GM18502 (cell line): ENCODE measurements around the gene ABHD12.
"Not testable (repeated sequence)": the region's sequence is repeated elsewhere in the genome, so short reads cannot be mapped to it uniquely, and the experiment has no call there.

Experiments used
- ATAC-seq: cut with Tn5 transposase; IDR thresholded peaks from one replicate; pipeline ENCODE4 v1.9.1; 2021; ENCODE audit warnings: mild to moderate bottlenecking; ENCODE audit not compliant: unreplicated experiment, poor library complexity

The ABHD12 gene

GRCh38 chr20:25355011-25355595 lies 35.5 kb downstream of the ABHD12 start:
- ATAC-seq: no peak

GRCh38 chr20:25353747-25354705 lies 36.6 kb downstream of the ABHD12 start:
- ATAC-seq: no peak

GRCh38 chr20:25353353-25353746 lies 37.3 kb downstream of the ABHD12 start:
- ATAC-seq: no peak

- no peak for ATAC-seq
Observed at GRCh38 chr20:25352746-25353145, 37.9 kb downstream of the ABHD12 start.

DNA sequence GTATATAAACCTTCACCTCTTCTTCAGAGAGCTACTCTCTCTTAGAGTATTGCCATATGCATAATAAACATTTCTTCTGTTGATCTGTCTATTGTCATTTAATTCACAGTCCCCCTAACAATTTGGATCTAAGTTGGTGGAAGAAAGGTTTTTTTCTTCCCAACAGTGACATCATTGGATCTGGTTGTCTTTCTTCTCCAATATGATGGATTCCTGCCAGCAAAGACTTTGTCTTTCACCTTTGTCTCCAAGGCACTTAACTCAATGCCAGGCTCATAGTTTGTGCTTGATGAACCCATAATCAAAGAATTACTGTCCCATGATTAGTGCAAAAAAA lies 39.6 kb downstream of the ABHD12 start:
- no peak for ATAC-seq

DNA sequence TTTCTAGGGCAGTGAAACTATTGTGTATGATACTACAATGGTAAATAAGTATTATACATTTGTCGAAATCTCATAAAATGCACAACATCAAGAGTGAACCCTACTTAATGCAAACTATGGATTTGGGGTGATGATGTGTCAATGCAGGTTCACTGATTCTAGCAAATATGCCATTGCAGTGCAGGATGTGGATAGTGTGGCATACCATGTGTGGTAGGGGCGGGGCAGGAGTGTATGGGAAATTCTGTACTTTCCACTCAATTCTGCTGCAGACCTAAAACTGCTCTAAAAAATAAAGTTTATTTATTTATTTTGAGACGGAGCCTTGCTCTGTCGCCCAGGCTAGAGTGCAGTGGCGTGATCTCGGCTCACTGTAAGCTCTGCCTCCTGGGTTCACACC lies 44.3 kb downstream of the ABHD12 start:
- no peak for ATAC-seq

DNA sequence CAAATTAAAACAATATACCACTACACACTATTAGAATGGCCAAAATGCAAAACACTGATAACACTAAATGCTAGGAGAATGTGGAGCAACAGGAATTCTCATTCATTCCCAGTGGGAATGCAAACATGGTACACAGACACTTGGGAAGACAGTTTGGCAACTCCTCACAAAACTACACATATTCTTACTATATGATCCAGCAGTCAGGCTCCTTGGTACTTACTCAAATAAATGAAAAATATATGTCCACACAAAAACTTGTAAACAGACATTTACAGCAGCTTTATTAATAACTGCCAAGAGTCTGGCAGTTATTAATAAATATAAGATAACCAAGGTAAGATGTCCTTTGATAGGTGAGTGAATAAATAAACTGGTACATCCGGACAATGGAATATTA lies 44.9 kb downstream of the ABHD12 start:
- ATAC-seq: no peak

DNA sequence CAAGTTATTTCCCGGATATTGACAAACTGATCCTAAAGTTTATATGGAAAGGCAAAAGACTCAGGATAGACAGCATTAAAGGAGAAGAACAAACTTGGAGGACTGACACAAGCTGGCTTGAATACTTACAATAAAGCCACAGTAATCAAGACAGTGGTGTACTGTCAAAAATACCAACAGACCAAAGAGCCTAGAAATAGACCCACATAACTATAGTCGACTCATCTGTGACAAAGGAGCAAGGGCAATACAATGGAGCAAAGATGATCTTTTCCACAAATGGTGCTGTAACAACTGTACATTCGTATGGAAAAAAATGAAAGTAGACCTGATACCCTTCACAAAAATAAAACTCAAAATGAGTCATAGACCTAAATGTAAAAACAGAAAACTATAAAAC lies 46.0 kb downstream of the ABHD12 start:
- ATAC-seq: no peak

DNA sequence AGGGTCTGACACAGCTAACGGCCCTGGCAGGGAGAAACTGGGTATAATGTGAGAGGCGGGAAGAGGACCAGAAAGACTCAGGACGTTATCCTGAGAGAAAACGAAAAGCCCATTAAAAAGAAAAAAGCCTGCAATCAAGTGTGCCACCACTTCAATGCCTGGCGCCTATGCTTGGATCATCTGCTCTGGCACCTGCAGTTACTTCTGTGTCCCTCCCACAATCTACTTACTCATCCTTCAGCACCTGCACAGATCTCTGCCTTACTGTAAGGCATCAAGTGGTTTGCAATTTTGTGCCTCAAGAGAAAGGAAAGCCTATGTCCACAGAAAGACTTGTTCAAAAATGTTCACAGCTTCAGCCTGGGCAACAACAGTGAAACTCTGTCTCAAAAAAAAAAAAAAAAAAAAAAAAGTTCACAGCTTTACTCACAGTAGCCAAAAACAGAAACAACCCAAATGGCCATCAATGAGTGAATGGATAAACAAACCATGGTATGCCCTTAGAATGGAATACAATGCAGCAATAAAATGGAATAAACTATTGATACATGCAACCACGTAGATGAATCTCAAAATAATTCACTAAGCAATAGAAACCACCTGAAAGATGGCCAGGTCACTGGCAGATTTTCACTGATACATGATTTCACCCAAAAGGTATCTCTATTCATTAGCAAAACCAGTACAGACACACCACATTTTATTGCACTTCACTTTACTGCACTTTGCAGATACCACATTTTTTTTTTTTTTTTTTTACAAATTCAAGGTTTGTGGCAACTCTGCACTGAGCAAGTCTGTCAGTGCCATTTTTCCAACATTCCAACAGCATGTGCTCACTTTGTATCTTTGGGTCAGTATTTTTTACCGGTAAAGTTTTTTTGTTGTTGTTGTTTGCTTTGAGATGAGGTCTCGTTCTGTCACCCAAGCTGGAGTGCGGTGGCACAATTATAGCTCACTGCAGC lies 48.6 kb downstream of the ABHD12 start:
- no peak for ATAC-seq

GRCh38 chr20:25340380-25340779 lies 50.3 kb downstream of the ABHD12 start:
- ATAC-seq: no peak

- no peak for ATAC-seq
Observed at GRCh38 chr20:25339608-25340007, 51.0 kb downstream of the ABHD12 start.

- no peak for ATAC-seq
Observed at GRCh38 chr20:25338112-25339023, 52.3 kb downstream of the ABHD12 start.

DNA sequence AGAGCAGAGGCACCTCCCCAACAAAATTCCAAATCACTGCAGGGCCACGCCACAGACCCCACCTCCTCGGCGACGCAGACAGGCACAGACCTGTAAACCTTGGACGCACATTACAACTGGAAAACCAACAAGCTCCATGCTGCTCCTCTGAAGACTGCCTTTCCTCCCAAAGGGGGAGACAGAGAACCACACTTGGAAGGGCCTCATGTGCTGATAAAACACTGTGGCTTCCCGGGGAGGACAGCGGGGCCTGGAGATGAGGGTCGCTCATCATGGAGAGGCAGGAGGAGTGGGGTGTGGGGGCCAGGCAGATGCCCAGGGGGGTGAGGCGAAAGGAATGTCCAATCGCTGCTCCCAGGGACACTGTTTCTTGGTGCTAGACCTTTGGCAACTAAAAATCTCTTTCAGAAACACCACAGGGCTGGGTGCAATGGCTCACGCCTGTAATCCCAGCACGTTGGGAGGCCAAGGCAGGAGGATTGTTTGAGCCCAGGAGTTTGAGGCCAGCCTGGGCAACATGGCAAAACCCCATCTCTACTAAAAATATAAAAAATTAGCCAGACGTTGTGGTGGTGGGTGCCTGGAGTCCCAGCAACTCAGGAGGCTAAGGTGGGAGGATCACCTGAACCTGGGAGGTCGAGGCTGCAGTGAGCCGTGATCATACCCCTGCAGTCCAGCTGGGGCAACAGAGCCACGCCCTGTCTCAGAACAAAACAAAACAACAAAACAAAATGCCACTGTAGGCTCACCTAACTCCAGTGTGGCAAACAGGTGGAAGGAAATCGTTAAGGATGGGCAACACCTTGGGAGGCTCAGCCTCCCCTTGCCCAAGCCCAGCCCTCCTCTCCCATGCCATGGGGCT lies 53.8 kb downstream of the ABHD12 start:
- no peak for ATAC-seq

- ATAC-seq: not testable (repeated sequence)
Observed at GRCh38 chr20:25334972-25335371, 55.7 kb downstream of the ABHD12 start.

- ATAC-seq: no peak
Observed at GRCh38 chr20:25328954-25329498, 61.6 kb downstream of the ABHD12 start.

DNA sequence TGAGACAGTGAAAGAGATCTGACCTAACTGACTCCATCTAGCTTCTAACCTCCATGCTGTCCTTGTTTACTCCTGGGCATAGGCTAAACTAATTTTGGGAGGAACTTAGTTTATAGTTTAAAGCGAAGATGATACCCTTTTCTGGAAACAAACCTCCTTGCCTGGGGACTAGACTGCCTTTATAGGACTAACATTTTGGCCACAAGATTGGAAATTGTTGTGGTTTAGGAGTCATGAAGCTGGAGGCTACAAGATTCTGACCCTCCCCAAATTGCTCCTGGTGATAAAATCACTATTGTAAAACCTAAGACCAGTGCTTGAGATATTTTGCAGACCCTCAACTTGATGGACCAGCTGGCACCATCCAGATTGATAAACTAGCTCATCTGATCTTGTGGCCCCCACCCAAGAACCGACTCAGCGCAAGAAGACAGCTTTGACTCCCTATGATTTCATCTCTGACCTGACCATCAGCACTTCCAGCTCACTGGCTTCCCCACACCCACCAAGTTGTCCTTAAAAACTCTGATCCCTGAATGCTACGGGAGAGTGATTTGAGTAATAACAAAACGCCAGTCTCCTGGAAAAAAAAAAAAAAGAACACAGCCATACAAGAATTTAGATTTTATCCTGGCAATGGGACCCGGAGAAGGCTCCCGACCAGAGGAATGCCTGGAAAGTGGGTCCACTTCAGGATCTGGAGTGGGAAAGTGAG lies 63.0 kb downstream of the ABHD12 start:
- ATAC-seq: no peak

GRCh38 chr20:25325997-25326396 lies 64.6 kb downstream of the ABHD12 start:
- ATAC-seq: no peak

DNA sequence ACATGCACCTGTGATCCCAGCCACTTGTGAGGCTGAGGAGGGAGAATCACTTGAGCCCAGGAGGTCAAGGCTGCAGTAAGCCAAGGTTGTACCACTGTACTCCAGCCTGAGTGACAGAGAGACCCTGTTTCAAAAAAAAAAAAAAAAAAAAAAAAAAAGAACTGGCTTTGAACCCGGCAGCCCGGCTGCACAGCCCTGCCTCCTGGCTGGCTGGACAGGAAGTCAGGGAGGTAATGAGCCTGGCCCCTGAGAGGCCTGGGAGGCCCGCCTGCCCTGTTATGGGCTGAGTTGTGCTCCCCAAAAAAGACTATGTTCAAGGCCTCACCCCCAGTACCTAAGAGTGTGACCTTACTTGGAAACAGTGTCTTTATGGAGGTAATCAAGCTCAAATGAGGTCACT lies 65.6 kb downstream of the ABHD12 start:
- ATAC-seq: no peak
